DND-41 (cell line): ENCODE data around the gene SLC10A3.

Experiments
- ATAC-seq: fragments of 200-7000 bp; cut with Tn5 transposase; 3 replicates; pipeline ENCODE4 v1.9.1; 2021; ENCODE audit warnings: low read depth; ENCODE audit not compliant: insufficient read depth
- DNase-seq: peaks from one replicate; pipeline ENCODE4 v3.0.0-alpha.2; 2020
- H2AFZ ChIP-seq: 2 replicates; pipeline ENCODE4 v1.6.0; 2012; ENCODE audit warnings: low read depth, low read length
- H3K27ac ChIP-seq: 2 replicates; pipeline ENCODE4 v1.5.1; 2012; ENCODE audit warnings: low read length, inconsistent platforms
- H3K27me3 ChIP-seq: fragments of 200-600 bp; sonication (generic); 2 replicates; pipeline ENCODE4 v1.6.0; 2012; ENCODE audit warnings: low read length, mild to moderate bottlenecking, inconsistent platforms; ENCODE audit not compliant: insufficient read depth, poor library complexity
- H3K36me3 ChIP-seq: 2 replicates; pipeline ENCODE4 v1.5.1; 2012; ENCODE audit warnings: low read length, inconsistent platforms; ENCODE audit not compliant: insufficient read depth
- H3K4me1 ChIP-seq: 2 replicates; pipeline ENCODE4 v1.5.1; 2012; ENCODE audit warnings: mild to moderate bottlenecking, low read length; ENCODE audit not compliant: insufficient read depth
- H3K4me2 ChIP-seq: 2 replicates; pipeline ENCODE4 v1.6.0; 2012; ENCODE audit warnings: mild to moderate bottlenecking, moderate library complexity, low read length, inconsistent platforms; ENCODE audit not compliant: insufficient read depth
- H3K4me3 ChIP-seq, 2 experiments: fragments of 200-600 bp in 1 of 2; shearing (Covaris generic) in 1 of 2; 2 replicates each; pipeline ENCODE4 v1.5.1; 2012 to 2016; ENCODE audit warnings: inconsistent platforms in 2 of 2, low read length in 2 of 2, mild to moderate bottlenecking in 2 of 2, low read depth in 1 of 2, moderate library complexity in 1 of 2
- H3K79me2 ChIP-seq: 2 replicates; pipeline ENCODE4 v1.6.0; 2012; ENCODE audit warnings: low read length, inconsistent platforms; ENCODE audit not compliant: insufficient read depth
- H3K9ac ChIP-seq: 2 replicates; pipeline ENCODE4 v1.6.0; 2012; ENCODE audit warnings: low read depth, mild to moderate bottlenecking, inconsistent platforms, low read length, moderate library complexity
- H3K9me3 ChIP-seq: 2 replicates; pipeline ENCODE4 v1.5.1; 2012; ENCODE audit warnings: low read length, moderate library complexity, mild to moderate bottlenecking, inconsistent platforms; ENCODE audit not compliant: insufficient read depth, severe bottlenecking
- H4K20me1 ChIP-seq: 2 replicates; pipeline ENCODE4 v1.6.0; 2012; ENCODE audit warnings: low read length; ENCODE audit not compliant: insufficient read depth
- CTCF ChIP-seq: IDR thresholded peaks from 2 replicates; pipeline ENCODE4 v1.5.1; 2012; ENCODE audit warnings: borderline replicate concordance, low read length, moderate library complexity, mild to moderate bottlenecking; ENCODE audit not compliant: poor library complexity, severe bottlenecking; ENCODE audit errors: extremely low read depth
- EZH2 ChIP-seq: IDR thresholded peaks from 3 replicates; pipeline ENCODE4 v1.6.1; 2012; ENCODE audit warnings: borderline replicate concordance, low read depth, mild to moderate bottlenecking, moderate library complexity, low read length, inconsistent platforms; ENCODE audit not compliant: severe bottlenecking

Gene SLC10A3

DNA sequence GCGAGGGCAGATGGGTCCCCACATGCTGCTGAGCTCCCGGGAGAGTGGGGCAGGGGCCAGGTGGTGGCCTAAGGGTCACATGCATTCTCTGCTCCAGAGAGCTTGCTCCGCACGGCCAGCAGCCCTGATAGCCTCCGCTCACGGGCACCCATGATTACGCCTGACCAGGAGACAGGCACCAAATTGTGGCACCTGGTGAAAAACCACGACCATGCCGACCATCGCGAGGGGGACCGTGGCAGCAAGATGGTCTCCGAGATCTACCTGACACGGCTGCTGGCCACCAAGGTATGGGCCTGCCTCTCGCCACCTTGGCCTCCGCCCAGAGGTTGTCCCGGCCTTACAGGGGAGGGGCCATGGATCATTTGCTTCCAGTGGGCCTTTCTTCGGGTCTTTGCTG, 20.5 kb downstream of the SLC10A3 start:
- DNase-seq (no peak), ATAC-seq (no peak)
- H3K4me3 ChIP-seq: no peak overlapping the region
- no peaks in the 10 kb centered on the region for H3K9me3 ChIP-seq
- H2AFZ ChIP-seq: no peak overlapping the region
- H3K36me3 ChIP-seq: peaks cover 63% of the 10 kb centered on the region
- H3K79me2 ChIP-seq: no peaks in the 10 kb centered on the region
- no peaks in the 10 kb centered on the region for H4K20me1 ChIP-seq
- no peak overlapping the region for H3K4me2 ChIP-seq
- no peaks in the 10 kb centered on the region for H3K27me3 ChIP-seq
- H3K4me1 ChIP-seq: no peaks in the 10 kb centered on the region
- no peak for TF ChIP-seq EZH2
- no peak for TF ChIP-seq CTCF
- no peak overlapping the region for H3K27ac ChIP-seq
- no peak overlapping the region for H3K9ac ChIP-seq

DNA sequence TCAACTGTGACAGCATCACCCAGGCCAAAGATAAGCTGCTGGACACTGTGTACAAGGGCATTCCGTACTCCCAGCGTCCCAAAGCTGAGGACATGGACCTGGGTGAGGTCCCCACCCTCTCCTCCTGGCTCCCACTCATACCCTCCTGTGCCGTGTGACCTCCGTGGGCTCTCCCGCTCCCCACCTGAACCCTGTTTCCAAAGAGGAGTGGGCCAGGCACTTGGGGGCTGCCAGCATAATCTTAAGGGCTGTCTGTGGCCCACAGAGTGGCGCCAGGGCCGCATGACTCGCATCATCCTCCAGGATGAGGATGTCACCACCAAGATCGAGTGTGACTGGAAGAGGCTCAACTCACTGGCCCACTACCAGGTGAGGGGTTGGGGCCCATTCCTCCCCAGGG, 21.3 kb downstream of the SLC10A3 start:
- no peak for DNase-seq
- H3K4me3 ChIP-seq: no peak overlapping the region
- no peaks in the 10 kb centered on the region for H4K20me1 ChIP-seq
- TF ChIP-seq EZH2 (no peak), CTCF (no peak)
- ATAC-seq: no peak
- no peak overlapping the region for H2AFZ ChIP-seq
- H3K4me2 ChIP-seq: no peak overlapping the region
- no peaks in the 10 kb centered on the region for H3K27me3 ChIP-seq
- H3K4me1 ChIP-seq: no peaks in the 10 kb centered on the region
- H3K9ac ChIP-seq: no peak overlapping the region
- H3K79me2 ChIP-seq: no peaks in the 10 kb centered on the region
- no peak overlapping the region for H3K27ac ChIP-seq
- no peaks in the 10 kb centered on the region for H3K9me3 ChIP-seq
- peaks cover 69% of the 10 kb centered on the region for H3K36me3 ChIP-seq

- Histone ChIP-seq H3K79me2 (no peaks in the 10 kb centered on the region), H3K9me3 (no peaks in the 10 kb centered on the region), H3K36me3 (peaks cover 69% of the 10 kb centered on the region), H3K9ac (no peak overlapping the region), H3K27me3 (no peaks in the 10 kb centered on the region), H3K4me2 (no peak overlapping the region), H4K20me1 (no peaks in the 10 kb centered on the region), H3K27ac (no peak overlapping the region), H3K4me1 (no peaks in the 10 kb centered on the region), H2AFZ (no peak overlapping the region), H3K4me3 (no peak overlapping the region)
- DNase-seq (no peak), ATAC-seq (no peak)
- no peak for TF ChIP-seq CTCF
These were observed 22.2 kb downstream of the SLC10A3 start for GRCh38 chrX:154468217-154468616.

GRCh38 chrX:154467556-154467955, 22.9 kb downstream of the SLC10A3 start:
- H2AFZ ChIP-seq: no peak overlapping the region
- H3K4me2 ChIP-seq: no peak overlapping the region
- TF ChIP-seq EZH2: no peak
- no peak for TF ChIP-seq CTCF
- H3K79me2 ChIP-seq: no peaks in the 10 kb centered on the region
- H3K36me3 ChIP-seq: peaks cover 69% of the 10 kb centered on the region
- ATAC-seq (no peak), DNase-seq (no peak)
- no peaks in the 10 kb centered on the region for H3K9me3 ChIP-seq
- no peak overlapping the region for H3K4me3 ChIP-seq
- no peaks in the 10 kb centered on the region for H3K27me3 ChIP-seq
- no peak overlapping the region for H3K27ac ChIP-seq
- no peaks in the 10 kb centered on the region for H4K20me1 ChIP-seq
- H3K4me1 ChIP-seq: no peaks in the 10 kb centered on the region
- H3K9ac ChIP-seq: no peak overlapping the region
